Activated T-helper 2 cell treated with anti-CD3 and anti-CD28 coated beads, Interferon-gamma antibody, Interleukin-2, Interleukin-4, amounts not matched to agents 10 μg/mL and 5 μg/mL and 100 μg/mL, durations not matched to agents 14 hours and 24 hours and 36 hours (primary cell): ENCODE measurements around the gene ITGB6. TPM values are rescaled to one million over a fixed set of nuclear protein-coding genes. Genes with fewer than 3 reads are reported as not detected.

Experiments used
- DNase-seq: peaks from one replicate; pipeline ENCODE4 v3.0.0; 2021; ENCODE audit warnings: low spot score
- H3K27ac Mint-ChIP-seq: one replicate; pipeline ENCODE4 v1.8.0; 2021; ENCODE audit warnings: mixed read lengths
- H3K27me3 Mint-ChIP-seq: one replicate; pipeline ENCODE4 v1.8.0; 2021; ENCODE audit warnings: low read depth, mixed read lengths
- H3K36me3 Mint-ChIP-seq: one replicate; pipeline ENCODE4 v1.8.0; 2021; ENCODE audit warnings: low read depth, mixed read lengths
- H3K4me1 Mint-ChIP-seq: one replicate; pipeline ENCODE4 v1.8.0; 2021; ENCODE audit warnings: low read depth, mixed read lengths
- H3K4me3 Mint-ChIP-seq: one replicate; pipeline ENCODE4 v1.8.0; 2021; ENCODE audit warnings: low read depth, mild to moderate bottlenecking, moderate library complexity, mixed read lengths
- H3K9me3 Mint-ChIP-seq: one replicate; pipeline ENCODE4 v1.8.0; 2021; ENCODE audit warnings: mixed read lengths
- intact Hi-C: fragments of 100-400 bp; cut with micrococcal nuclease; formaldehyde crosslinking; loops from one replicate; pipeline ENCODE4 v1.15.1; 2023
- total RNA-seq: library from RNA; stranded (reverse); gene quantifications from 2 replicates; pipeline ENCODE4 v1.2.3, GENCODE V29; 2022

Gene ITGB6
- total RNA-seq, 1 donor from 2014 or later, result not detected

DNA sequence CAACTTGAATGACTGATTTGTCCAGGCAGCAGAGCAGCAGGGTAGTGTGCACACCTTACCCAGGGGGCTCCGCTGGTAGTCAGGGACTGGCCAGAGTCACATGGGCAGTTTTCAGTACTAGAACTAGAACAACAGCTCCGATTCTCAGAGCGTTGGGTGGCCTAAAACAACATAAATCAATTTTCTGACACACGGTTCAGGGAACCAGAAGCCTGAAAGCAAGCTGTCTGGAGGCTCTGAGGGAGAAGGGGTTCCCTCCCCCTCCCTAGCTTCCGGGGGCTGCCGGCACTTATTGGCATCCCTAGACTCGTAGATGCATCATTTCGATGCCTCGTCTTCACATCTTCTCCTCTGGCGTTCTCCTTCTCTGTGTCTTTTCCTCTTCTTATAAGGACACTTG lies 13.4 kb upstream of the ITGB6 start:
- Mint-ChIP-seq H3K4me3 (no peak overlapping the region), H3K4me1 (peaks cover 10% of the 10 kb centered on the region), H3K36me3 (no peaks in the 10 kb centered on the region), H3K27ac (no peak overlapping the region), H3K9me3 (no peaks in the 10 kb centered on the region), H3K27me3 (peaks cover 32% of the 10 kb centered on the region)
- intact Hi-C loops, result no loop called here
- DNase-seq, result no peak

DNA sequence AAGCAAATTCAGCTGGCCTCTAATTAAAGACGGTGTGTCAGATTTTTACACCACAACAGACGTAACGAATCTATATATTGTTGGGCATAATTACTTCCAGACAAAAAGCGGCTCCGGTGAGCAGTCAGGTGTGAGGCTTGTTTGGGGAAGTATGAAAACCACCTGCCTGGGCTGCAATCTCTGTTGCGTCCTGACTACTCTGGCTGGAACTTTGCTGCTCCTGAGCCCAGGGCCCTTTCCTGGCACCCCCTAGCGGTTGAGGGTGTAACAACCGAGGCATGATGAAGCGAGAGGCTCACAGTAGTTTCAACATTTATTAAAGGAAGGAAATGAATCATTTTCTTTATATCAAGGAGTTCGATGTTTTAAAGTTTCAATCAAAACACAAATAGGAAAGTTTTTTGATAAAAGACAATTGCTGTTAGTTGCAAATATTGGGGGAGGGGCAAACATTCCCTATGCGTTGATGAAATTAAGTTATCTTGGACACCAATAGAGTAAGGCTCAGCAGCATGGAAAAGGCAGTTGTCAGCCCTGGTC lies 10.6 kb upstream of the ITGB6 start:
- Mint-ChIP-seq H3K27ac (no peak overlapping the region), H3K27me3 (peaks cover 24% of the 10 kb centered on the region), H3K36me3 (no peaks in the 10 kb centered on the region), H3K4me1 (peaks cover 18% of the 10 kb centered on the region), H3K4me3 (no peak overlapping the region), H3K9me3 (no peaks in the 10 kb centered on the region)
- intact Hi-C loops, result loop anchor here (1.0 kb wide), 1 partner anchor 100 kb away; no protein-coding TSS in a partner anchor
- DNase-seq, result peak; percentile 53

DNA sequence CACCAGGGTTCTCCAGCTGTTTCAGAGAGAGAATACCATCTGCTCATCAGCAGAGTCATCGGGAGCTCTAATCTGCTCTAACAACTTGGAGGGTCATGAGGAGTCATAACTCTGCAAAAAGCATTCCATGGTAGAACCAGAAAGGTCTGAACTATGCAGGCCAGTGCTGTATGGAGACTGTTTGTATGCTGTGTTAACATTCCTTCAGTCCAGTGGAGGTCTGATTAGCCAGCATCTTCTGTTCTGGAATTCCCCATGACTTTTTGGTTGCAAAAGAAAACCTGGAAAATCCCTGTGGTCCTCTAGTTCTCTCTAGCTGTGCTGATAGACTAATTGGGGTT lies 9.4 kb upstream of the ITGB6 start:
- Mint-ChIP-seq H3K9me3 (no peaks in the 10 kb centered on the region), H3K36me3 (no peaks in the 10 kb centered on the region), H3K27me3 (peaks cover 18% of the 10 kb centered on the region), H3K4me3 (no peak overlapping the region), H3K4me1 (peaks cover 18% of the 10 kb centered on the region), H3K27ac (no peak overlapping the region)
- DNase-seq, result no peak
- intact Hi-C loops, result loop anchor here (1.0 to 2.0 kb wide), 2 partner anchors 11 to 15 kb away; no protein-coding TSS in a partner anchor

DNA sequence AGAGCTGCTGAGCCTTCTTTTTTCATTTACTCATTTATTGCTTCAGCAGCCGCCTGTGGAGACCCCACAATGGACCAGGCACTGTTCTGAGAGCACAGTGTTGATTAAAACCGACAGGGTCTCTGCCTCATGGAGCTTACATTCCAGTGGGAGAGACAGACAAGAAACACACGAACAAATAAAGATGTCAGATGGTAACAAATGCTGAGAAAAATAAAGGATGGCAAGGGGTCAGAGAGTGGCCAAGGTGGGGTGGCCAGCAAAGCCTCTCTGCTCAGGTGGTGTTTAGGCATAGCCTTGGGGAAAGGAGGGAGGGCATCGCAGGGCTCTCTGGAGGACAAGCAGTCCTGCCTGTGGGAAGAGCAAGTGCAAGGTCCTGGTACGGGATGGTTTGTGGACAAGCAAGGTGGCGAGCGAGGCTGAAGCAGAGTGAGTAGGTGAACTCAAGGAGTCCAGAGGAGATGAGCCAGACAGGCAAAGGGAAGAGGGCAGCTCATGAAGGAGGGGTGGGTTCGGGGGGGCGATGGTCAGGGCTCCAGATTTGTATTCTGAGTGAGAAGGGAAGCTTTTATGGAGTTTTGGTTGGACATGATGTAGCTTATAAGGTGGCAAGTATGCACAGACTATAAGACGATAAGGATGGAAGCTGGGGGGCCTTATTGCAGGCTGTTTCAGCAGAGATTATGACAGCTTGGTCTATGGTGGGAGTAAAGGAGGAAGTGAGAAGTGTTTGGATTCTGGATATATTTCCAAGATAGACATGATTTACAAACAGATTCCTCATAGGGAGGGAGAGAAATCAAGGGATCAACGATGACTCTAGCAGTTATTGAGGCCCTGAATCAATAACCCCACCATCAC lies 8.8 kb upstream of the ITGB6 start:
- H3K27ac Mint-ChIP-seq, result no peak overlapping the region
- peaks cover 18% of the 10 kb centered on the region for H3K4me1 Mint-ChIP-seq
- no peak overlapping the region for H3K4me3 Mint-ChIP-seq

DNA sequence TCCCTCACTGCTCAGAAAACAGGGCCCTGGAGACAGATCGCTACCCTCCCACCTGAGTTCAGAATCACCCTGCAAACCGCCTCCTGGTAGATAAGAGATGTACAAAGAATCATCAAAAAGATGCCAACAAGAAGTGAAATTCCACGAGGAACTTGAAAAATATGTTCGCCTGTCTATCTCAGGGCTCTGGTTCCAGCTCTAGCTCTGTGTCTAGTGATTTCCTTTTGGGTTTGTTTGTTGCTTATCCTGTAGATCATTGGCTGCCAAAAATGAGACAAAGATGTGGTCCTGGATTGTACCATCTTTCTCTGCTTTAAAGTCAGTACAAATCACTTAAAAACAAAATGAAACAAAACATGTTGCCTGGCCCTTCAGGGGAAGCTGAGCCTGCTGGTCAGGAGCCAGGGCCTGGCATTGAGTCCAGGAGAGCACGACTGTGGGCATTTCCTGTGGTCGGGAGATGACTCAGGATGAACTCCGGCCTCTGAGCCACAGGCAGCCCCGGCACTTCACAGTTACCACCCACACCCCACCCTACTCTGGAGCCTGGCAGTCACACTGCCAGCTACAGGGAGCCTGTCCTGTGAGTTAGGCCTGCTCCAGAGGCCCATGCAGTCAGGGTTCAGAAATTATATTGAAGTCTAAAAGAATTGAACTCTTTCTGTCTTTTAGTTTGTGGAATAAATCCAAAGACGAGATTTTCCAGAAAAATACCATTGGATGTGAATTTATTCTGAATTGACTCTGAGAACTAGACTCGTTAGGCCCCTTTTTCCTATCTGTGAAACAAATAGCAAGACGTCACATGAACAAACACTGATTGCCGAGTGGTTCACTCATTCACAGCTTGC lies 8.0 kb upstream of the ITGB6 start:
- no peak for DNase-seq
- peaks cover 18% of the 10 kb centered on the region for H3K4me1 Mint-ChIP-seq
- H3K27me3 Mint-ChIP-seq, result peaks cover 10% of the 10 kb centered on the region
- H3K27ac Mint-ChIP-seq, result peak overlapping the region; percentile 33
- no peaks in the 10 kb centered on the region for H3K9me3 Mint-ChIP-seq
- intact Hi-C loops, result loop anchor here (2.0 kb wide), 1 partner anchor 17 kb away; no protein-coding TSS in a partner anchor
- H3K36me3 Mint-ChIP-seq, result no peaks in the 10 kb centered on the region
- no peak overlapping the region for H3K4me3 Mint-ChIP-seq

More for the DNA sequence above, 8.8 kb upstream of the ITGB6 start:
- no peak for DNase-seq
- intact Hi-C loops, result loop anchor here (1.0 to 2.0 kb wide), 2 partner anchors 11 to 16 kb away; no protein-coding TSS in a partner anchor
- Mint-ChIP-seq H3K9me3 (no peaks in the 10 kb centered on the region), H3K36me3 (no peaks in the 10 kb centered on the region), H3K27me3 (peaks cover 13% of the 10 kb centered on the region)

DNA sequence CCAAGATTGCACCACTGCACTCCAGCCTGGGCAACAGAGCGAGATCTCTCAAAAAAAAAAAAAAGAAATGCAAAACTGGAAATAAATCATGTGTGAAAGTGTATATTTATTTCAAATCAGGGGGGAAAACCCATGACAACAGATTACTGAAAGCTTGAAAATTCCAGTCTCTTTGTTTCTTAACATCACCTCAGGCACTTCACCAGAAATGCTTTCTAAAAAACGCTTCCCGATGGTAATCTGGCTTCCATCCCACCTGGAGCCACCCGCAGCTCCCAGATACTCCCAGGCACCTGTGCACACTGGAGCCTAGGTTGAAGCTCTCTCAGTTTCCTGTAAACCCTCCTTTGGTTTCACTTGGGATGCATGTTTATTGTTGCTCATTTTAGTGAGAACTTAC lies 7.2 kb upstream of the ITGB6 start:
- Mint-ChIP-seq H3K27ac (no peak overlapping the region), H3K4me3 (no peak overlapping the region), H3K27me3 (peaks cover 9% of the 10 kb centered on the region), H3K4me1 (peaks cover 18% of the 10 kb centered on the region), H3K36me3 (no peaks in the 10 kb centered on the region), H3K9me3 (no peaks in the 10 kb centered on the region)
- no peak for DNase-seq
- intact Hi-C loops, result no loop called here

DNA sequence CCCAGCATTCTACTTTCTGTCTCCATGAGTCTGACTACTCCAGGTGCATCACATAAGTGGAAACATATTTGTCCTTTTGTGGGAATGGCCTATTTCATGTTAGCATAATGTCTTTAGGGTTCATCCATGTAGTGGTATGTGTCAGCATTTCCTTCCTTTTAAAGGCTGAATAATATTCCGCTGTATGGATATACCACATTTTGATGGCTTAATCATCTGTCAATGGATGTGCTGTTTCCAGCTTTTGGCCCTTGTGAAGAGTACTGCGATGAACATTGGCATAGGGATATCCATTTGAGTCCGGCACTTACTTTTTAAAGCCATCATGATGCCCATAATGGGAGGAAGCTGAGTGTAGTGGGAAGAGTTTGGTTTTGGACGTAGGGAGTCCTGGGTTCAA lies 6.4 kb upstream of the ITGB6 start:
- Mint-ChIP-seq H3K4me1 (peaks cover 18% of the 10 kb centered on the region), H3K36me3 (no peaks in the 10 kb centered on the region), H3K27ac (no peak overlapping the region), H3K9me3 (no peaks in the 10 kb centered on the region), H3K4me3 (no peak overlapping the region), H3K27me3 (peaks cover 3% of the 10 kb centered on the region)
- intact Hi-C loops, result no loop called here
- no peak for DNase-seq

DNA sequence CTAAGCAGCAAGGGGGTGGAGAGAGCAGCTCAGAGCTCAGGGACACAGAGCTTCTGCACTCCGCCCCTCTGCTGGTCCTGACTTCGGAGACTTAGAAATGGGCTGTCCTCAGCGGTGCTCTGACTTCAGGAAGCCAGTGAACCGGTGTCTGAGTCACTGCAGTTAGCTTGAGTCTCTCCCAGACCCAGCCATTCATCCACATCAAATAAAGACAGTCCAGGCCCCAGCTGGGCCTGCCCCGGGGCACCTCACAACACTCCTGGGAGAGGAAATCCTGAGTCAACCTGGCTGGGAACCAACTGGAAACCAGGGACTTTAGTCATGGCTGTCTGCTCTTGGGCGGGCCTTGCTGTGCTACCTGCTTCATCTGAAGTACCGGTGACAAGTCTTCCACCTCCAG lies 5.4 kb upstream of the ITGB6 start:
- no peaks in the 10 kb centered on the region for H3K36me3 Mint-ChIP-seq
- no peak overlapping the region for H3K4me3 Mint-ChIP-seq
- peaks cover 13% of the 10 kb centered on the region for H3K4me1 Mint-ChIP-seq
- H3K27ac Mint-ChIP-seq, result no peak overlapping the region
- intact Hi-C loops, result no loop called here
- no peaks in the 10 kb centered on the region for H3K27me3 Mint-ChIP-seq
- DNase-seq, result no peak
- no peaks in the 10 kb centered on the region for H3K9me3 Mint-ChIP-seq

DNA sequence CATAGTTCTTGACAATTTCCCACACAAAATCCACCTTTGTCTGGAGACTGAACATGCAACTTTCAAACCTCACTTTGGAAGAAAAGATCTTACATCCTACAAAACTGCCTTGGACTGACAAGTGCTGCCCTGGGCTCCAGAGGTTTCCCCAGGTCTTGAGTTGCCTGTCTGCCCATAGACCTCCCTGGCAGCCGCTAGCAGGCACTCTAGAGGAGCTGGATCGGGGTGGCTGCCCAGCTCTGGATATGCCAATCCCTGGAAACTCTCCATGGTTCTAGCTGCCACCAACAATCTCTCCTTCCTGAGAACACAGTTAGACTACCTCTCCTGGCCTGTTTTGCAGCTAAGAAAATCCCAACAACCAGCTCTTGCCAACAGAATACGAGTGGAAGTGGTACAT lies 3.4 kb upstream of the ITGB6 start:
- intact Hi-C loops, result no loop called here
- Mint-ChIP-seq H3K27ac (no peak overlapping the region), H3K27me3 (no peaks in the 10 kb centered on the region), H3K4me3 (no peak overlapping the region), H3K36me3 (no peaks in the 10 kb centered on the region), H3K9me3 (no peaks in the 10 kb centered on the region), H3K4me1 (peaks cover 8% of the 10 kb centered on the region)
- no peak for DNase-seq

DNA sequence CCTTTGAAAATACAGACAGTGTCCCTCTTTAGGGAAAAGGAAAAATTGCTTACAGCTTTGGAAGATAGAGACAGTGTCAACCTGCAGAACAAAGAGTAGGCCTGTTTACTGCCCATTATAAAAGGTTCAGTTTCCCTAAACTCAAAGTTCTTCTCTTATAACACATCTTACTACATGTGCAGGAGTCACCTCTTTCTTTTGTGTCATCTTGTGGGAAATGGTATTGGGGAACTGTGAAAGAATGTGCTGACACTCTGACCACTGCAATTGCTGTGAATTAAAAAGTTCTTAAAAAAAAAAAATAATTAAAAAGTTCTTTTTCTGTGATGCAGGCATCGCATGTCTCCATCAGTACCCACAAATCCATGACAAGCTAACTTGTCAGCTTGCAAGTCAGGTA lies 2.9 kb upstream of the ITGB6 start:
- Mint-ChIP-seq H3K36me3 (no peaks in the 10 kb centered on the region), H3K4me1 (peaks cover 6% of the 10 kb centered on the region), H3K4me3 (no peak overlapping the region), H3K9me3 (no peaks in the 10 kb centered on the region), H3K27me3 (no peaks in the 10 kb centered on the region), H3K27ac (no peak overlapping the region)
- intact Hi-C loops, result no loop called here
- DNase-seq, result no peak

DNA sequence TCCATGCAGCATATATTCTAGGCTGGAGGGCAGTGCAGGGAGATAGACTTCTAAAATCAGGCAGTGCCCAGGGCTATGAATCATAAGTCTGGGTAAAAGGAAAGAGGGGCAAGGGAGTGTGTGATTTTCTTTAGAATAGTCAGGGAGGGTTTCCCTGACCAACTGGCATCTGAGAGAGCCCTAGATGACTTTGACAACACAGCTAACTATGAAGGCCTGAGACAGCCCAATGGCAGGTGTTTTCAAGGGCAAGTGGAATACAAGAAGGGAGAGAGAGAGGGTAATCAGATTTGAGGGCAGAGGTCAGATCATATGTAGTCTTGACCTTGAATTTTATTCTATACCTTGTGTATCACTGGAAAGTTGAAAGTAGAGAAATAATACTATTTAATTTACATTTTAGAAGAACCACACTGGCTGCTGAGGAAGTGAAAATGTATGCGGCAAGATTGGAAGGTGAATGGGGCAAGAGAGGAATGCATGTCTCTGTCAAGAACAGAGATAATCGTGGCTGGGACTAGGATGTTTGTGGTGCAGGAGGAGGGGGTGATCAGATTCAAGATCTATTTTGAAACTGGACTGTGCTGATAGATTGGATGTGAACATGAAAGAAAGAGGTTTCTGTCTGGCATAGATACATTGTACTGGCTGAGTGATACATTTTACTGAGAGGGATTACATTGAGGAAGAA lies 1.9 kb upstream of the ITGB6 start:
- DNase-seq, result no peak
- Mint-ChIP-seq H3K36me3 (no peaks in the 10 kb centered on the region), H3K9me3 (no peaks in the 10 kb centered on the region), H3K4me1 (no peaks in the 10 kb centered on the region), H3K27ac (no peak overlapping the region), H3K27me3 (no peaks in the 10 kb centered on the region), H3K4me3 (no peak overlapping the region)
- intact Hi-C loops, result no loop called here

DNA sequence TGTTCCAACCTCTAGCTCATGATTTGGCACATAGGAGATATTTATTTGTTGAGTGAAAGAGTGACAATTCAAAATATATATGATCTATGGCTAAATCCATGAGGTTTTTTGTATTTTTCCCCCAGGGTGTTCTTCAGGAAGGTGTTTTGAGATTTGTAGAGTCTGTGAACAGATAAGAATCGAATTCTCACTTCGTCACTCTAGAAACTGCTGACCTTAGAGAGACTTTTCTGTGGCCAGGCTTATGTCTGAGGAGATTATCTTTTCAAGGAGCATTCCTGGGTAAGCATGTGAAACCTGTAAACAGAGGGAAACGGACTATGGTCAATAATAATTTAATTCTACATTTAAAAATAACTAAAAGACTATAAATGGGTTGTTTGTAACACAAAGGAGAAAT lies 849 bp upstream of the ITGB6 start:
- DNase-seq, result no peak

More for the DNA sequence above, 849 bp upstream of the ITGB6 start:
- H3K4me1 Mint-ChIP-seq, result no peaks in the 10 kb centered on the region
- no peak overlapping the region for H3K27ac Mint-ChIP-seq
- intact Hi-C loops, result no loop called here
- H3K4me3 Mint-ChIP-seq, result no peak overlapping the region
- no peaks in the 10 kb centered on the region for H3K27me3 Mint-ChIP-seq
- no peaks in the 10 kb centered on the region for H3K36me3 Mint-ChIP-seq
- no peaks in the 10 kb centered on the region for H3K9me3 Mint-ChIP-seq
